GM19099 (cell line): Measurements from ENCODE around the gene ARHGEF10L.

Source experiments
- POLR2A ChIP-seq: IDR thresholded peaks from 3 replicates; pipeline ENCODE4 v1.6.1; 2011; ENCODE audit warnings: low read depth; ENCODE audit not compliant: insufficient read length; ENCODE audit errors: extremely low read depth

The ARHGEF10L gene

GRCh38 chr1:17735793-17736192 is 196.3 kb downstream of the ARHGEF10L start:
- no peak for TF ChIP-seq POLR2A

- no peak for TF ChIP-seq POLR2A
Observed at GRCh38 chr1:17736625-17737024, 197.1 kb downstream of the ARHGEF10L start.

- no peak for TF ChIP-seq POLR2A
Observed at GRCh38 chr1:17739050-17739449, 199.6 kb downstream of the ARHGEF10L start.

GRCh38 chr1:17741052-17741451 is 201.6 kb downstream of the ARHGEF10L start:
- TF ChIP-seq POLR2A, result no peak

GRCh38 chr1:17742583-17742982 is 203.1 kb downstream of the ARHGEF10L start:
- TF ChIP-seq POLR2A, result no peak

GRCh38 chr1:17743008-17743647 is 203.6 kb downstream of the ARHGEF10L start:
- no peak for TF ChIP-seq POLR2A

- no peak for TF ChIP-seq POLR2A
Observed at GRCh38 chr1:17743925-17744324, 204.4 kb downstream of the ARHGEF10L start.

GRCh38 chr1:17744666-17745478 is 205.4 kb downstream of the ARHGEF10L start:
- TF ChIP-seq POLR2A, result no peak

- no peak for TF ChIP-seq POLR2A
Observed at GRCh38 chr1:17745479-17745955, 206.0 kb downstream of the ARHGEF10L start.

GRCh38 chr1:17746920-17747319 is 207.4 kb downstream of the ARHGEF10L start:
- no peak for TF ChIP-seq POLR2A
